NCI-H82 treated with DMSO at 0.1 percent for 48 hours (cell line): ENCODE measurements around the gene TOR1AIP2.

ENCODE experiments used
- DNase-seq: peaks from one replicate; lab custom pipeline; 2025; ENCODE audit not compliant: unreplicated experiment; lab: John Stamatoyannopoulos, UW

TOR1AIP2 gene

DNA sequence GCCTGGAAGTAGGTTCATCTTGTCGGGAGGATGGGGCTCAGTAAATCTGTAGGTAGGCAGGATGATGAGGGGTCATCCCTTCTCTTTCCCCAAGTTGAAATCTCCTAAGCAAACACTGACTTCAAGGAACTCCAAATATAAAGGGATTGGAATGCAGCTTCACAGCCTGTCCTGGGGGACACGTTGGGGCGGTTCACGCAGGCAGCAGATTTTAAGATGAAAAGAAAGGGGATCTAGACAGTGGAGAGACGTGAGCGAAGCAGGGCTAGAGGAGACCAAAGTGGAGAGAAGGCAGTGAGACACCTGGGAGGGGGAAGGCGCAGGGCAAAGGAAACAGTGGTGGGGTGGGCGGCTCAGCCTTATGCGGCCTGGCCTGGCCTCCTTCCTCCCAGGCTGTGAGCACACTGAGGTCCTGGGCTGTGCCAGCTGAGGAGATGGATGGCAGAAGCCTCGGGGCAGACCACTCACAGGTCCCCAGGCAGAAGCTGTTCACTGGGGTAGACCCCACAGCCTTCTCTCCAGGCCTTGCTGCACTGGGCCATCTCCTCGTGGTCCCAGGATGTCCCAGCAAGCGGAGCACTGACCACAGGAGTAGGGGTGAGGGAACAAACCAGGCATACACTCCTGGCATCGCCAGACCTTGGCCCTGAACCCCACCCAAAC lies 51.7 kb downstream of the TOR1AIP2 start:
- no peak for DNase-seq

DNA sequence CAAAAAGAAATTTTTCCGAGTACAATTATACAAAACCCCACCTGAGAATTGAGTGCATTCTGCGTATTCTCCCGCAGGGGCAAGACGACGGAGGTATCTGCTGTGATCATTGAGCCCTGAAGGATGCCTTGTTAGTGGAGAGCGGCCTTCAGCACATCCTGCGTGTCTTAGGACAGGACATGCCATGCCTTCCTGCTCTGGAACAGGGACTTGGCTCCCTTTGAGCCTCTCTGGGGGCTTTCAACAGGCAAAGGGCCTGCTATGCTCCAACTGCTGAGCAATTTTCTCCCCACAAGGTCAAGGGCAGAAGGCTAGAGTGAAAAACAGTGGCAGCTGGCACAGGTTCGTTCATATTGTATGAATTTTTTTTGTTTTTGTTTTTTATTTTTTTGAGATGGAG lies 52.4 kb downstream of the TOR1AIP2 start:
- DNase-seq: no peak

DNA sequence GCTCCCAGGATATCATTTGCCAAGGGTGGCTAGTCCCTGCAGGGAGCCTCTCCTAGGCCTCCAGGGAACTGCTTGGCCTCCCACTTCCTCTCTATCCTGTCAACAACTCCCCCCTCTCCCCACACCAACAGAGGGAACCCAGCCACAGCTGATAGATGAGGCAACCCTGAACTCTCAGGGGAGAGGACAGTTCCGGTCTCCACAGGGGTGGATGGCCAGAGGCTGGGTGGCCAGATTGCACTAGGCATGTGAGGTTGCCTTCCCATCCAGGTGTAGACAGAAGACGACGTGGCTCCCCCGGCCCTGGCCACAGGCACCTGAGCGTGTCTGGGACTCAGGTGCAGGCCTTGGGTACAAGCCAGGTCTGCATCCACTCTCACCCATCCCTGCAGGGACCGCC lies 53.3 kb downstream of the TOR1AIP2 start:
- no peak for DNase-seq

DNA sequence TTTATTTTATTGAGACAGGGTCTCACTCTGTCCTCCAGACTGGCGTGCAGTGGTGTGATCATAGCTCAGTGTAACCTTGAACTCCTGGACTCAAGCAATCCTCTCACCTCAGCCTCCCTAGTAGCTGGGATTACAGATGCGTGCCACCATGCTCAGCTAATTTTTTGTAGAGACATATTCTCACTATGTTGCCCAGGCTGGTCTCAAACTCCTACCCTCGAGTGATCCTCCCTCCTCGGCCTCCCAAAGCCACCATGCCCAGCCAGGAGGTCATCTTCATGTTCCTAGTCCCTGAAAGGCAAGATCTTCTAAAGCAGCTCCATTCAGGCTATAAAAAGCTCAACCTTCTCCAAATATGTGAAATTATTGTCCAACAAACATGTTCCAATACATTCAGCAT lies 53.9 kb downstream of the TOR1AIP2 start:
- no peak for DNase-seq

DNA sequence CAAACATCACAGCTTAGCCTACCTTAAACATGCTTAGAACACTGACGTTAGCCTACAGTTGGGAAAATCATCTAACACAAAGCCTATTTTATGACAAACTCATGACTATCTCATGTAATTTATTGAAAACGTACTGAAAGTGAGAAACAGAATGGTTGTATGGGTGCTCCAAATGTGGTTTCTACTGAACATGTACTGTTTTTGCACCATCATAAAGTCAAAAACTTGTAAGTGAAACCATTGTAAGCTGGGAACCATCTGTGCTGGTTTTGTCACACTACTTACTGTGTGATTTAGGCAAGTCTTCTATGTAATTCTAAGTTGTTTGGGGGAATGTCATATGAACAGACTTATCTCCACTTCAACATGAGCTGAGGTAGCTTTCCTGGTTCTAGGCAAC lies 55.5 kb downstream of the TOR1AIP2 start:
- no peak for DNase-seq

DNA sequence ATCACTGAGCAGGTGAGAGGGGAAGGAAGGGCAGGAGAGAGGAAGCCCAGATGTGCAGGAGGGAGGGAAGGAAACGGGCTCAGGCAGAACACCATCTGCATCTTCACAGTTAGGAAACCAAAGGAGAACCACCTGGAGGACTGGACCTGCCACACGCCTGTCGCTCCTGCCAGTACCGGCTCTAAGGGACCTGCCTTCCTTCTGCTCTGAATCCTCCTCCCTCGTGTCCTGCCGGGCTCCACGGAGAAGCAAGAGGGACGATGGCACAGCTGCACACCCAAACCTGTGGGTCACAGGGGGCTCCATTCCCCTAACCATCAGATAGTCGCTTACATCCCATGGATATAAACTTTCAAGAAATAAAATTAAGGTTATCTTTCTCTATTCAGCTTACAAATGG lies 56.1 kb downstream of the TOR1AIP2 start:
- DNase-seq: no peak

DNA sequence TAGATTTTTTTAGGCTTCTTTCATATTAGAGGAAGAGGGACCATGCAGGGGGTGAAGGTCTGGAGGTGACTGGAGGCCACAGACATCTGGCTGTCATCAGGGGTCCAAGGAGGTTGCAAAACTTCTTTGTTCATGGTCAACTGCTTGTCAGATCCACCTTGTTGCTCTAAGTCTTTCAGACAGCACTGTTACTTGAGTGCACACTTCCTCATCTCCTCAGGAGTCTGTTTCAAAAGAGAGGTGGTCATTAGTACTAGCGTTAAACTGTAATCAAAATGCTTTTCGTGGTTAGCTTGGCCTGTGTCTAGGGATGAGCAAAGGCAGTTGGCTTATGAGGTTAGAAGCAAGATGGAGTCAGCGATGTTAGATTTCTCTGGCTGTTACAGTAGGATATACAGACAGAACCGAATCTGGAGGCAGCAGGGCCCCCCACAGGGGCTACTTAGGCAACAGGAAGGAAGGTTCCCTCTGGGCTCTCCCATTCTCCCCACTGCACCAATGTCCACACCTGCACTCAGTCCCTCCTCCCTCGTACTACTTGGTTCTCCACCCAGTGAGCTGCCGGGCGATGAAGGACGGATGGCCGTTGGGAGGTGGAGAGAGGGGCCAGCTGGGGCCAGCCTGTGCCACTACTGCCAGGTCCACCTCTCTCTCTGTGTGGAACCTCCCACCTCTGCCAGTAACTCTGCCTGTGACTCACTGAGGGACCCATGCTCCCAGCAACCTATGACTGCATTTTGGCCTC lies 57.2 kb downstream of the TOR1AIP2 start:
- DNase-seq: no peak

DNA sequence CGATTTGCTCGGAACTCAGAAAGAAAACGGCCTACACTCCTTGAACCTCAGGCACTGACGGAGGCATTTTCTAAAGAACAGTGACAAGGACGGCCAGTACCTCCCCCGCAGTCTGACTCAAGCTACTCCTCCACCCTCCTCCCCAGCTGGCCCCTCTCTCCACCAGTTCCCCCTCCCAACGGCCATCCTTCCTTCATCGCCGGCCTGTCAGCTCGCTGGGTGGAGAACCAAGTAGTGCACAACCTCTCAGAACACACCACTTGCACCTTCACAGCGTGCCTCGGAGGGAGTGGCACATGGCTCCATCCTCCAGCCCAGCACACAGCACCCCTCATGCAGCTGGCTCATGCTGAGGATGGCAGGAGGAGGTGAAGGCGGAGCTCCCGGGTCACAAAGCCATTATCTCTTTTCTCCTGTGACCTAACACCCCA lies 58.8 kb downstream of the TOR1AIP2 start:
- no peak for DNase-seq

DNA sequence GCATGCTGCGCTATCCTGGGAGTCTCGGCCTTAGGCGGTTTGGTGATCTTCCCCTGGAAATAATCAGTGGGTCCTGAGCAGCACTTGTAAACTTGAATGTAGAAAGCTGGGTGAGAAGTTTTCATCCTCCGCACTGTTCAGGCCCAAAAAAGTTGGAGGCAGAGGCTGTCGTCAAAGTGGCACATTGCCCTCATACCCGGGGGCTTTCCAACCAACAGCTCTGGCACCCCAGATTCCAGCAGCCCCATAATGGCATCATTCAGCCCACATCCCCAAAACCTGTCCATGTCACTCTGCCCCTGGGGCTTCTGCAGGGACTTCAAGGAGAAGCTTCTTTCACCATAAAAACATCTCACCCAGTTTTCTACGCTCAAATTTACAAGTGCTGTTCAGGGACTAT lies 59.3 kb downstream of the TOR1AIP2 start:
- no peak for DNase-seq

DNA sequence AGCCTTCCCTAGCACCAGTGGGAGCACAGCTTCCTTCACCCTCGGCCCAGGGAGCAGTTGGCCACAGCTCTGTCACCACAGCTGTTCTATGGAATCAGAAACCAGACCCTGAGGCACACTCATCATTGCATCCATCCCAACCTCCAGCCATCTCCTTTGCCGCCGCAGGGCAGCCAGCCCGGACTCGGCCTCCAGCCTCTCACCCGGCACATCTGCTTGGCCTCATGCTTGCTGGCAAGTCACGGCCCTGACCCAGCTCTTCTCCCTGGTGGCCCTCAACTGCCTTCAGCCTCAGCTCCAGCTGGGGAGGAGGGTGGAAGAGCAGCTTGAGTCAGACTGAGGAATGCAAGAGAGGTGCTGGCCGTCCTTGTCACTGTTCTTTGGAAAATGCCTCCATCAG lies 59.8 kb downstream of the TOR1AIP2 start:
- no peak for DNase-seq

DNA sequence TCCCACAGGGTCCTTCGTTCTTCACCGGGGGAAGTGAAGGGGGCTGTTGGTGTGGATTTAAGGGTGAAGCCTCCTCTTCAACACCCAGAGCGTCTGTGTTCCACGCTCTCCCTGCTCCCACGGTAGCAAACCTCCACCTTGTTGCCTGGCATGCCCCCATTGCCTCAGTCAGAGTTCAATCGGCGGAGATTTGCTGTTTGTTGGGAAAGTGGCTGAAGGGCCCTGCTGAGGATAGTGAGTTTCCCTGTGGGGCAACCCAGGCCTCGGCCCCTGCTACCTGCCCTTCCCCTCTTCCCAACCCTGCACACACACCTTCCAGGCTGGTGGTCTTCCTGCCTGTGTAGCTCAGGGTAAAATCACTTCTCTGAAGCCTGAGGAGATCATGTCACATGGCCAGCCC lies 60.5 kb downstream of the TOR1AIP2 start:
- DNase-seq: no peak

DNA sequence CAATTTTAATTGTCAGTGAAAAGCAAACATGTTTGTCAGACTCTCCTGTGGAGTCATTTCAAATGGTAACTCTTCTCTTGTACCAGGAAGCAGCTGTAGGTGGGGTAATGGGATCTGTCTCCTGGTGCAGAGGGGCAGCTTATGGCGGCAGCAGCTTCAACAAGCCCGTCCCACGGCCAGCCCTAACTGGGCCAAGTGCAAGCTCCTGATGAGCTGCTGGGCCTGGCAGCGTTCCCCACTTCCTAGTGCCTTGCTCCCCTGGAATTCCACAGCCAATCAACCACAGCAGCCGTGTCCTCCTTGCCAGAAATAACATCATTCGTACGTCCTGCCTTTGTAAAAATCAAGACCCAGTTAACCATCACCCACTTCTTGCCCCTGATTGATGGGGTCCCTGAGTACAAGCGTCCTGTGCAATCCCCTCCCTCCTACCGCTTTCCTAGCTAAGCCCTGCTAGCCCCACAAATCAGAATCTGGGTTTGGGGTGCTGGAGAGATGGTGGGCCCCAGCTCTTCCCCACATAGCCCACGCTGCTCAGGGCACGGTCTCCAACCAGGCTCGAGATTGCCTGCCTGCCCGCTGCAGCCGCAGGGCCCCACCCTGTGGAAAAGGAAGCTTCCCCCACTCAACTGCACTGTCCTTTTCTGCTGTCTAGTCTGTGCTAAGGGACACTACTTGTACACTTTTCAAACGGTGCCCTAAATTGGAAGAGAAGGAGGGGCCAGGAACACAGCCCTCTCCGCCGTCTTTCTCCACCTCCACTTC lies 61.2 kb downstream of the TOR1AIP2 start:
- DNase-seq: peak; percentile 37

DNA sequence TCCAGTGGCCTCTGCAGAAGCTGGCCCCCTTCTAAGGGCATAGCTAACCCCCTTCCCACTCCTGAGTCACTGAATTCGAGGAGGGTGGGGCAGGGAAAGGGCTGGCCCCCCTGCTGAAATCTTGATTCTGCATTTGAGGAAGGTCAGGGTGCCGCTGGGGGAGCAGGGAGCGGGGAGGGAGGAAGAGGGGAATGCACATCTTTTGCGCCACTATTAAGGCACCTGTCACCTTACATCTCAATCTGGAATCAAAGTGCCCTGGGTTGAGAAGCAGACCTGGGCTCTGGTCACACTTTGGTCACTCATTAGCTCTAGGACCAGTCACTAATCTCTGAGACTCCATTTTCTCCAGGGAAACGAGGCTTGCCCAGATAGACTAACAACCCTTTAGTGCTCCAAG lies 62.0 kb downstream of the TOR1AIP2 start:
- no peak for DNase-seq

DNA sequence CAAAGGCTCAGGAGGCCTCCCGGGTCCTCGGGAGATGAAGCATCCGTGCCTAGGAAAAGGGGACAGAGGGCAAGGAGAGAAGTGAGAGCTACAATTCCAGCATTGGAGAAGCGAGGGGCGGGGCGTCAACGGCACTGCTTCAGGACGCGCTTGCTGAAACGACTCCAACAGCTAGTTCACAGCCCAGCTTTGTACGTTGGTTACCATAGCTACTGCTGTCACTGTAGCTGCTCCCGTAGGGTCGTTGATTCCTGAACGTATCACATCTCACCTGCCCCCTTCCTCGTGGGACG lies 63.1 kb downstream of the TOR1AIP2 start:
- no peak for DNase-seq

DNA sequence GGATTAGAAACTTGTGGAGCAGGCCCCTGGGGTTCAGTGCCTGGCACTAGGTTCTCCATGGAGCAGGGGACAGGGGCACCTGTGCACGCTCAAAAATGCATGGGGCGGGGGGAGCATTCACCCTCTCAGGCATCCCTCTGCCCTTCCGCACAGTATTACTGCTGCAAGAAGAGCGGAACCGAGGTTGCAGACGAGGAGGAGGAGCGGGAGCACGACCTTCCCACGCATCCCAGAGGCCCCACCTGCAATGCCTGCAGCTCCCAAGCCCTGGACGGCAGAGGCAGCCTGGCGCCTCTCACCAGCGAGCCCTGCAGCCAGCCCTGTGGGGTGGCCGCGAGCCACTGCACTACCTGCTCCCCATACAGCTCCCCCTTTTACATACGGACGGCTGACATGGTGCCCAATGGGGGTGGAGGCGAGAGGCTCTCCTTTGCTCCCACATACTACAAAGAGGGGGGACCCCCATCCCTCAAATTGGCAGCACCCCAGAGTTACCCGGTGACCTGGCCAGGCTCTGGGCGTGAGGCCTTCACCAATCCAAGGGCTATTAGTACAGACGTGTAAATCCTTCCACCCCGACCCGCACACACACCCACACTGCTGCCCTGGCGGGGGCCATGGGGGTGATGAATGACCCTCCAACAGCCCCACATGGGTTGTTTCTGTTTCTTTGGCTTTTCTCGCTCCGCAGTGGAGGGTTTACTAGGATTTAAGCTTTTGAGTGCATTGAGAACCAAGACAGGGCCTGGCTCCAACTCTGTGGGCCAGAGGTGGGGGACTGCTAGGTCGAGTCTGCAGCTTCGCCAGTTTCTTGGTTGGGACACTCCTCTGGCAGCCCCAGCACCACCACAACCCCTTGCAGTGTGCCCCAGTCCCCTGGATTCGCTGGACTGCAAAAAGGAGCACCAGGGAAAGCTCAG lies 63.7 kb downstream of the TOR1AIP2 start:
- DNase-seq: no peak

DNA sequence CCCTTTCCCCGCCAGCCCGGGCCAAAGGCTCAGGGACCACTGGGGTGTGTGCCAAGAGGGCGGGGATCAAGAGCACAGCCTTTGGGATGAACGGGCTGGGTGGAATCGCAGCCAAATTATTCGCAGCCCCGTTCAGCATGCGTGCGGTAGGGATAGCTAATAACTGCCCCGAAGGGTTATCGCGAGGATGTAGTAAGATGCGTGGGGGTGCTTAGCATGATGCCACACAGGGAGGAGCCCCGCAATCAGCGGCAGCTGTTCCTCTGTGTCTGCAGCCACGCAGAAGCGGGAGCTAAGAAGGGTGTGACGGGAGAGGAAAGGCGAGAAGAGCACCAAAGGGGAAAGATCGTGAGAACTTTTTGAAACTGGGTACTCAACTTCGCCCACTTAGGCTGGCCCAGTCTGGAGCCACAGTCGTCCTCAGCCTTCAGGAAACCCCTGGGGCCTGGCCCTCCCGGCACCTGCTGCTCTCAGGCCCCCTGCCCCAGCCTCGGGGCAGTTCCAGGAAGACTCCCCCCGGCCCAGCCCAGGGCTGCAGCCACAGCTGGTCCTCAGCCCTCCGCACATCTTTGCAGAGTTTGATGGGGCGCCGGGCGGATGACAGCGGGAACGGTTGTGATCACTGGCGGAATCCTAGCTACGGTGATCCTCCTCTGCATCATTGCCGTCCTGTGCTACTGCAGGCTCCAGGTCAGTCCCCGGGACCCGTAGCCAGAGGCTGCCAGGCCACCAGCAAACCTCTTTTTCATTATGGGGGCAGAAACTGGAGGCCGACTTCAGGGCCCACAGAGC lies 64.9 kb downstream of the TOR1AIP2 start:
- no peak for DNase-seq

DNA sequence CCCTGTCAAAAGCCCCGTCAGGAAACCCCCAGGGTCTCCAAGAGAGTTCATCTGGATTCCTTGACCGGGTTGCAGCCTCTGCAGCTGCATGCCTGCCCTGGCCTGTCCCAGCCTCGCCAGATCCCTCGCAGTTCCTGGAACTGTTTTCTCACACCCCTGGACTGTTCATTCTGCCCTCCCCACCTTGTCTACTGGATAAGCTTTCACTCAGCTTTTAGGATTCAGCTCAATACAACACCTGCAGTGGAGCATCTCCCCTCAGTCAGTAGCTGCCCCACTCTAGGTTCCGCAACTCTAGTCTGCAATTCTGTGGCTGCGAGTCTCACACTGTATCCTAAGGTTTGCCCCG lies 67.3 kb downstream of the TOR1AIP2 start:
- no peak for DNase-seq

DNA sequence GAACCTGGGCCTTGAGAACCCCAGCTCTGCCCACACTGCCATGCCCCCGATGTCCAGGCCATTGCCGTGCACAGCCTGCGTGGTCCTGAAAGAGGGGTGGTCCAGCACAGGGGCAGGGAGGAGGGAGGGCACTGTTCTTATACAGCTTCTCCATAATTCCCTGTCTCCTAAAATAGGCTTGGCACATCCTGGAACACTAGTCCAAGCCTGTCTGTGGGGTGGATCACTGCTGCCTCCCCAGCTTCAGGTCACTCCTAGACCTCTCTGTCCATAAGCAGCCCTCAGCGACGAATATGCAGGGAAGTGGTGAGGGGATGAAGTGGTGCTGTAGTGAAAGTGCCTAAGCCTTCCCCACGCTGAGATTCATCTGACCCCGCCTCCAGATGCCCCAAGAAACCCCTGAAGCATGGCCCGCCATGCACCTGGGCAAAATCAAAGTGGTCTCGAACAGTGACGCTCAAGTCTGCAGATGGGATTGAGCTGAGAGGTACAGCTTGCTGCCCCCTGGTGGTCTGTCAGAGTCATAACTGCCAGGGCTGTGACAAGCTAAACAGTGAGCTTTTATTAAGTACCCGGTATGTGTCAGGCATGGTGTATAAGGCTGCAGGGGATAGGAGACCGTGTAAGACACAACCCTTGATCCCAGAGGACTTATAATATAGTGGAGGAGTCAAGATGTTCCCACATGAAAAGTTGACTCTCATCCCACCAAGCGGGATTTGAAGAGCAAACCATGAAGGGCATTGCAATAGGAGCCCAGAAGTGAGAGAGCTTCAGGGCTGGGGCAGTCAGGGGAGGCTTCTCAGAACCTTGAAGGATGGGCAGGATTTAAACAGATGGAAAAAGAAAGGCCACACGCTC lies 67.9 kb downstream of the TOR1AIP2 start:
- peak; percentile 83 for DNase-seq

DNA sequence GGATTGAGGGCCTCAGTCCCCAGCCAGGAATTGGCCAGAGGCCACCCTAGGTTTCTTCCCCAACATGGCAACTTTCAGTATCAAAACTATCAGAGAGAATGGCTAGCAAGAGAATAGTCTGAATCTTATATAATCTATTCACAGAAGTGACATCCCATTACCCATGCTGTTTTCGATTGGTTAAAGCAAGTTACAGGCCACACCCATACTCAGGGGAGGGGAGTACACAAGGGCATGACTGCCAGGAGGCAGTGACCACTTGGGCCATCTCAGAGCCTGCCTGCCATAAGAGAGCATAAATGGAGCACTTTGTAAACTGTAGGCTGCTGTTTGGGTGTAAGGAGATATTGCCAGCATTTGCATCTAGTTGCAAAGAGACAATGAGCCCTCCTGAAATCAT lies 69.1 kb downstream of the TOR1AIP2 start:
- DNase-seq: no peak
